H9 (cell line): ENCODE data around the gene RGS3. TPM values are rescaled to one million over a fixed set of nuclear protein-coding genes. Genes with fewer than 3 reads are reported as not detected.

Experiments
- DNase-seq: peaks from one replicate; pipeline ENCODE4 v3.0.0-alpha.2; 2017
- H2AFZ ChIP-seq: one replicate; pipeline ENCODE4 v1.6.1; 2013; ENCODE audit warnings: mild to moderate bottlenecking, low read length, control low read depth, moderate library complexity
- H2AK5ac ChIP-seq: 2 replicates; pipeline ENCODE4 v1.6.1; 2013; ENCODE audit warnings: low read length, control low read depth, mixed read lengths; ENCODE audit not compliant: insufficient read length
- H2BK120ac ChIP-seq: one replicate; pipeline ENCODE4 v1.6.1; 2013; ENCODE audit warnings: low read depth, mild to moderate bottlenecking, low read length, control low read depth, inconsistent platforms; ENCODE audit not compliant: poor library complexity, severe bottlenecking
- H2BK12ac ChIP-seq: 2 replicates; pipeline ENCODE4 v1.6.1; 2013; ENCODE audit warnings: low read length, control low read depth, mixed read lengths, low read depth; ENCODE audit not compliant: insufficient read length
- H2BK15ac ChIP-seq: 2 replicates; pipeline ENCODE4 v1.6.1; 2013; ENCODE audit warnings: low read depth, low read length, control low read depth
- H2BK20ac ChIP-seq: one replicate; pipeline ENCODE4 v1.6.1; 2013; ENCODE audit warnings: low read depth, mild to moderate bottlenecking, low read length, control low read depth, inconsistent platforms; ENCODE audit not compliant: poor library complexity, severe bottlenecking
- H2BK5ac ChIP-seq: 2 replicates; pipeline ENCODE4 v1.6.1; 2013; ENCODE audit warnings: low read length, control low read depth, mixed read lengths; ENCODE audit not compliant: insufficient read length
- H3K14ac ChIP-seq: 2 replicates; pipeline ENCODE4 v1.6.1; 2013; ENCODE audit warnings: low read length, control low read depth; ENCODE audit not compliant: insufficient read depth
- H3K18ac ChIP-seq: 2 replicates; pipeline ENCODE4 v1.6.1; 2013; ENCODE audit warnings: low read depth, mild to moderate bottlenecking, mixed read lengths, low read length, control low read depth; ENCODE audit not compliant: insufficient read length
- H3K23ac ChIP-seq: 2 replicates; pipeline ENCODE4 v1.6.1; 2013; ENCODE audit warnings: low read length, control low read depth, mixed read lengths, low read depth; ENCODE audit not compliant: insufficient read length
- H3K23me2 ChIP-seq: 2 replicates; pipeline ENCODE4 v1.6.1; 2013; ENCODE audit warnings: low read depth, mild to moderate bottlenecking, mixed read lengths, low read length, control low read depth; ENCODE audit not compliant: insufficient read length, poor library complexity, severe bottlenecking
- H3K27ac ChIP-seq: 2 replicates; pipeline ENCODE4 v1.5.1; 2013; ENCODE audit warnings: low read length, control low read depth, mixed read lengths, low read depth; ENCODE audit not compliant: insufficient read length
- H3K27me3 ChIP-seq: 2 replicates; pipeline ENCODE4 v1.6.1; 2013; ENCODE audit warnings: low read length, control low read depth, inconsistent platforms; ENCODE audit not compliant: insufficient read depth
- H3K4ac ChIP-seq: 2 replicates; pipeline ENCODE4 v1.6.1; 2013; ENCODE audit warnings: low read depth, mild to moderate bottlenecking, control low read depth, inconsistent platforms, low read length, moderate library complexity
- H3K4me1 ChIP-seq: 2 replicates; pipeline ENCODE4 v1.6.1; 2013; ENCODE audit warnings: low read length, control low read depth, inconsistent platforms; ENCODE audit not compliant: insufficient read depth
- H3K4me2 ChIP-seq: 2 replicates; pipeline ENCODE4 v1.6.1; 2013; ENCODE audit warnings: low read length, control low read depth, mixed read lengths; ENCODE audit not compliant: insufficient read length, insufficient read depth
- H3K56ac ChIP-seq: 2 replicates; pipeline ENCODE4 v1.6.1; 2013; ENCODE audit warnings: low read depth, mild to moderate bottlenecking, mixed read lengths, low read length, control low read depth; ENCODE audit not compliant: insufficient read length
- H3K79me1 ChIP-seq: 2 replicates; pipeline ENCODE4 v1.6.1; 2013; ENCODE audit warnings: low read depth, mild to moderate bottlenecking, moderate library complexity, low read length, control low read depth, inconsistent platforms; ENCODE audit not compliant: insufficient read depth, poor library complexity, severe bottlenecking
- H3K79me2 ChIP-seq: 2 replicates; pipeline ENCODE4 v1.6.1; 2013; ENCODE audit warnings: low read length, control low read depth, inconsistent platforms; ENCODE audit not compliant: insufficient read depth
- H3K9ac ChIP-seq: 2 replicates; pipeline ENCODE4 v1.6.1; 2013; ENCODE audit warnings: low read length, control low read depth, mixed read lengths; ENCODE audit not compliant: insufficient read length; ENCODE audit errors: extremely low read depth
- H3K9me3 ChIP-seq: one replicate; pipeline ENCODE4 v1.6.1; 2013; ENCODE audit warnings: low read depth, low read length, inconsistent platforms; ENCODE audit not compliant: control insufficient read depth
- H3T11ph ChIP-seq: one replicate; pipeline ENCODE4 v1.6.1; 2013; ENCODE audit warnings: mild to moderate bottlenecking, low read length, control low read depth, inconsistent platforms
- H4K20me1 ChIP-seq: one replicate; pipeline ENCODE4 v1.6.1; 2013; ENCODE audit not compliant: control insufficient read depth, insufficient read length, insufficient read depth
- H4K5ac ChIP-seq: 2 replicates; pipeline ENCODE4 v1.6.1; 2013; ENCODE audit warnings: low read depth, mild to moderate bottlenecking, mixed read lengths, low read length, control low read depth; ENCODE audit not compliant: insufficient read length
- H4K8ac ChIP-seq: replicated peaks from 2 replicates; pipeline ENCODE4 v1.6.1; 2013; ENCODE audit warnings: low read length, control low read depth, mixed read lengths, low read depth; ENCODE audit not compliant: insufficient read length
- H4K91ac ChIP-seq: 2 replicates; pipeline ENCODE4 v1.6.1; 2013; ENCODE audit warnings: low read depth, mild to moderate bottlenecking, moderate library complexity, mixed read lengths, low read length, control low read depth; ENCODE audit not compliant: insufficient read length
- H3K27ac Mint-ChIP-seq, 3 experiments: 2 replicates in 2 of 3; 3 replicates in 1 of 3; pipeline ENCODE4 v1.8.0; 2020 to 2021; ENCODE audit warnings: mixed read lengths in 3 of 3, mild to moderate bottlenecking in 1 of 3, moderate library complexity in 1 of 3
- H3K27me3 Mint-ChIP-seq: 2 replicates; pipeline ENCODE4 v1.8.0; 2021; ENCODE audit warnings: low read depth, mild to moderate bottlenecking, moderate library complexity, mixed read lengths
- H3K36me3 Mint-ChIP-seq, 3 experiments: 2 replicates in 2 of 3; 3 replicates in 1 of 3; pipeline ENCODE4 v1.8.0; 2020 to 2021; ENCODE audit warnings: low read depth in 3 of 3, mixed read lengths in 3 of 3; ENCODE audit not compliant: insufficient read depth in 1 of 3
- H3K4me1 Mint-ChIP-seq, 2 experiments: 2 replicates each; pipeline ENCODE4 v1.8.0; 2020; ENCODE audit warnings: mixed read lengths in 2 of 2
- H3K4me3 Mint-ChIP-seq, 2 experiments: 2 replicates in 1 of 2; 3 replicates in 1 of 2; pipeline ENCODE4 v1.8.0; 2020 to 2021; ENCODE audit warnings: mild to moderate bottlenecking in 2 of 2, mixed read lengths in 2 of 2, moderate library complexity in 1 of 2
- H3K9me3 Mint-ChIP-seq, 2 experiments: 2 replicates in 1 of 2; 3 replicates in 1 of 2; pipeline ENCODE4 v1.8.0; 2020; ENCODE audit warnings: mild to moderate bottlenecking in 2 of 2, mixed read lengths in 2 of 2, moderate library complexity in 1 of 2
- CTCF ChIP-seq: fragments of 200-600 bp; sonication (generic); conservative IDR thresholded peaks from 3 replicates; pipeline ENCODE4 v1.8.0; 2021; ENCODE audit warnings: antibody characterized with exemption, mild to moderate bottlenecking
- WGBS: extraction: QIAGEN DNeasy Blood & Tissue Kit; methylation state at CpG from one replicate; pipeline ENCODE4 v1.1.7; 2013; ENCODE audit warnings: missing lambda C conversion rate, low lambda C conversion rate, mixed read lengths; ENCODE audit not compliant: insufficient read length; ENCODE audit errors: extremely low coverage; 5-methylcytosine and 5-hydroxymethylcytosine counted together
- total RNA-seq: library from RNA; stranded (reverse); gene quantifications from 2 replicates; pipeline ENCODE4 v1.2.1, GENCODE V29; 2021

RGS3 gene
- total RNA-seq, 1 experiment from 2014 or later: 13.9 TPM

- Mint-ChIP-seq H3K27ac (peak overlapping the region in 2 of 3 experiments; percentile 26 to 56; a peak in 4 of 7 replicates), H3K4me1 (peaks cover 12 to 29% of the 10 kb centered on the region in 2 experiments), H3K36me3 (peaks cover 0 to 3% (median 3%) of the 10 kb centered on the region in 3 experiments; a peak in 5 of 7 replicates), H3K4me3 (no peak overlapping the region), H3K9me3 (no peaks in the 10 kb centered on the region), H3K27me3 (no peaks in the 10 kb centered on the region; the same call in 1 of the 2 replicates)
- H3K4me2 ChIP-seq: no peak overlapping the region
- no peak overlapping the region for H3K23ac ChIP-seq
- no peaks in the 10 kb centered on the region for H3K9me3 ChIP-seq
- H3K9ac ChIP-seq: no peak overlapping the region
- no peaks in the 10 kb centered on the region for H3K79me1 ChIP-seq
- H2BK5ac ChIP-seq: no peak overlapping the region
- H2BK12ac ChIP-seq: no peak overlapping the region
- H4K20me1 ChIP-seq: no peaks in the 10 kb centered on the region
- no peak overlapping the region for H3K4ac ChIP-seq
- no peaks in the 10 kb centered on the region for H3K79me2 ChIP-seq
- H2BK20ac ChIP-seq: no peak overlapping the region
- H3K27me3 ChIP-seq: no peaks in the 10 kb centered on the region
- no peak overlapping the region for H4K5ac ChIP-seq
- no peak overlapping the region for H4K8ac ChIP-seq
- H2BK120ac ChIP-seq: no peak overlapping the region
- H3K56ac ChIP-seq: no peak overlapping the region
- no peak overlapping the region for H2AK5ac ChIP-seq
- H3K18ac ChIP-seq: no peak overlapping the region
- H3K23me2 ChIP-seq: no peaks in the 10 kb centered on the region
- no CpG with 5 or more reads among the region's 21 CpGs for WGBS
- H3K4me1 ChIP-seq: no peaks in the 10 kb centered on the region
- H3T11ph ChIP-seq: no peak overlapping the region
- H3K27ac ChIP-seq: no peak overlapping the region
- no peak overlapping the region for H4K91ac ChIP-seq
- no peak overlapping the region for H2AFZ ChIP-seq
- no peak overlapping the region for H3K14ac ChIP-seq
- no peak overlapping the region for H2BK15ac ChIP-seq
- DNase-seq: peak; percentile 47
- no peak for TF ChIP-seq CTCF
These were observed 73.1 kb downstream of the RGS3 start for GRCh38 chr9:113536483-113537228.
